ENCODE measurements around the gene HNRNPA2B1. TPM values are rescaled to one million over a fixed set of nuclear protein-coding genes. Genes with fewer than 3 reads are reported as not detected.

The HNRNPA2B1 gene
- total and polyA plus RNA-seq, 2 of the 4 experiments (the other 2 are of a cell fraction): 49.3 to 515 TPM

- POLR2A ChIA-PET (ENCODE audit: unreplicated experiment): no interaction called here
- in situ Hi-C loops (cut with MboI; ENCODE audit: low sequenced_read_pairs): loop anchor here (10.0 to 25.0 kb wide), 3 partner anchors 347 to 661 kb away; partner anchors contain the start of gene SKAP2
- BruUV-seq (replicated peaks): no TSS peak
- TF ChIP-seq POLR2A (IDR thresholded peaks at IDR 0.05; ENCODE audit: low read depth, low read length): peak; percentile 82
- TF ChIP-seq MAZ (IDR thresholded peaks at IDR 0.05; ENCODE audit: borderline replicate concordance, low read depth, low read length): peak; percentile 77; the same call in 1 of the 2 replicates
- TF ChIP-seq MXI1 (IDR thresholded peaks at IDR 0.05; ENCODE audit: borderline replicate concordance, low read depth, low read length): no peak
- peak; percentile 63 for ATAC-seq (ENCODE audit: low read depth)
- Histone ChIP-seq H3K27ac (ENCODE audit: insufficient read depth, low read length) (peak within 1 kb of the TSS; percentile 100), H3K9me3 (ENCODE audit: control insufficient read depth, insufficient read depth, low read length) (no peaks in the 10 kb centered on the region), H3K14ac (replicated peaks; ENCODE audit: low read depth, low read length) (peak within 1 kb of the TSS; percentile 89), H2AK9ac (replicated peaks; ENCODE audit: low read depth, low read length, poor library complexity) (peak within 1 kb of the TSS; percentile 99), H2BK120ac (ENCODE audit: low read depth, low read length) (peak within 1 kb of the TSS; percentile 75), H3K9me1 (ENCODE audit: insufficient read depth, low read length) (no peaks in the 10 kb centered on the region; the same call in 1 of the 2 replicates), H3K79me1 (ENCODE audit: low read depth in 1 of 2, low read length in 2 of 2) (0 out of 4 replicates have a peak, but pooled peaks cover 0 to 3% of the 10 kb centered on the region in 2 experiments), H2BK5ac (ENCODE audit: low read depth, low read length, poor library complexity, severe bottlenecking) (peak within 1 kb of the TSS; percentile 96), H3K4me2 (ENCODE audit: low read depth, low read length) (peak within 1 kb of the TSS; percentile 97), H4K20me1 (ENCODE audit: insufficient read depth, low read length) (peaks cover 79% of the 10 kb centered on the region), H4K8ac (ENCODE audit: low read depth in 2 of 2, low read length in 2 of 2) (peak within 1 kb of the TSS; percentile 71 to 95), H3K4me1 (ENCODE audit: control insufficient read depth, insufficient read depth, low read length) (0 out of 2 replicates have a peak, but pooled peaks cover 2% of the 10 kb centered on the region), H2AK5ac (ENCODE audit: low read depth, low read length) (peak within 1 kb of the TSS; percentile 90), H3K18ac (ENCODE audit: low read depth, low read length) (peak within 1 kb of the TSS; percentile 87), H3K4ac (ENCODE audit: low read depth, low read length) (peak within 1 kb of the TSS; percentile 95), H3K9ac (ENCODE audit: low read depth, low read length) (peak within 1 kb of the TSS; percentile 99), H3K56ac (ENCODE audit: extremely low read depth, insufficient read depth, low read length) (peak within 1 kb of the TSS; percentile 98), H2BK15ac (ENCODE audit: low read depth, low read length) (peak within 1 kb of the TSS; percentile 93; the same call in 2 of the 3 replicates), H3K23ac (ENCODE audit: low read depth, low read length) (peak within 1 kb of the TSS; percentile 96), H2BK20ac (ENCODE audit: low read depth, low read length) (no peak within 1 kb of the TSS; the same call in 1 of the 2 replicates), H3K4me3 (ENCODE audit: insufficient read depth, low read depth, low read length) (peak within 1 kb of the TSS; percentile 81), H3K36me3 (ENCODE audit: control insufficient read depth, insufficient read depth, low read length) (peaks cover 8% of the 10 kb centered on the region), H2AFZ (replicated peaks; ENCODE audit: low read length, poor library complexity) (peak within 1 kb of the TSS; percentile 93), H4K5ac (ENCODE audit: low read depth, low read length) (peak within 1 kb of the TSS; percentile 83), H3K27me3 (ENCODE audit: control insufficient read depth, insufficient read depth, low read length) (no peaks in the 10 kb centered on the region), H4K91ac (ENCODE audit: insufficient read depth, low read depth, low read length) (peak within 1 kb of the TSS; percentile 84)
- CTCF ChIA-PET: no interaction called here
- WGBS, 2 experiments (ENCODE audit: extremely low coverage in 2 of 2, insufficient read length in 1 of 2): no CpG with 5 or more reads among the region's 86 CpGs
- dilution Hi-C loops (cut with HindIII; ENCODE audit: low sequenced_read_pairs, unreplicated experiment): no loop called here
- intact Hi-C loops (cut with micrococcal nuclease): loop anchor here (2.0 to 10.0 kb wide), 6 partner anchors 156 to 1966 kb away; no protein-coding TSS in a partner anchor
- DNase-seq: peak; percentile 70
These were observed 887 bp upstream of the HNRNPA2B1 start, which contains the start of gene CBX3 for GRCh38 chr7:26201247-26202018. Gene CBX3 (plus strand): TSS chr7:26201745. CDS start chr7:26202999, 1,254 bp downstream.

Measured in IMR-90 (cell line).